Hepatocyte (in vitro differentiated cells): ENCODE data around the gene CFAP92. TPM values are rescaled to one million over a fixed set of nuclear protein-coding genes. Genes with fewer than 3 reads are reported as not detected.
"Not testable (repeated sequence)": the region's sequence is repeated elsewhere in the genome, so short reads cannot be mapped to it uniquely, and the experiment has no call there.

Experiments
- DNase-seq: peaks from one replicate; pipeline ENCODE4 v3.0.0-alpha.2; 2016; ENCODE audit warnings: low spot score
- H2AFZ ChIP-seq: fragments of 200-600 bp; sonication (generic); 2 replicates; pipeline ENCODE4 v1.6.0; 2016; ENCODE audit warnings: antibody characterized with exemption, mild to moderate bottlenecking
- H3K27ac ChIP-seq: fragments of 200-600 bp; sonication (generic); 2 replicates; pipeline ENCODE4 v1.5.1; 2016; ENCODE audit warnings: mild to moderate bottlenecking
- H3K27me3 ChIP-seq: fragments of 200-600 bp; sonication (generic); 2 replicates; pipeline ENCODE4 v1.6.1; 2016
- H3K36me3 ChIP-seq: fragments of 200-600 bp; sonication (generic); replicated peaks from 2 replicates; pipeline ENCODE4 v1.5.1; 2016; ENCODE audit warnings: low read depth; ENCODE audit not compliant: insufficient read depth
- H3K4me1 ChIP-seq: fragments of 200-600 bp; sonication (generic); 2 replicates; pipeline ENCODE4 v1.5.1; 2016; ENCODE audit warnings: mild to moderate bottlenecking, moderate library complexity; ENCODE audit not compliant: insufficient read depth
- H3K4me2 ChIP-seq: fragments of 200-600 bp; sonication (generic); 2 replicates; pipeline ENCODE4 v1.6.0; 2016
- H3K4me3 ChIP-seq: fragments of 200-600 bp; sonication (generic); 2 replicates; pipeline ENCODE4 v1.5.1; 2016; ENCODE audit warnings: mild to moderate bottlenecking
- H3K79me2 ChIP-seq: fragments of 200-600 bp; sonication (generic); 2 replicates; pipeline ENCODE4 v1.6.0; 2017; ENCODE audit warnings: mild to moderate bottlenecking
- H3K9me2 ChIP-seq: fragments of 200-600 bp; sonication (generic); replicated peaks from 2 replicates; pipeline ENCODE4 v1.6.0; 2017; ENCODE audit warnings: mild to moderate bottlenecking; ENCODE audit not compliant: insufficient read depth
- H3K9me3 ChIP-seq: fragments of 200-600 bp; sonication (generic); 2 replicates; pipeline ENCODE4 v1.5.1; 2016; ENCODE audit warnings: low read depth, mild to moderate bottlenecking
- H4K20me1 ChIP-seq: fragments of 200-600 bp; sonication (generic); 2 replicates; pipeline ENCODE4 v1.6.0; 2016; ENCODE audit warnings: mild to moderate bottlenecking; ENCODE audit not compliant: insufficient read depth, poor library complexity, severe bottlenecking
- EZH2 ChIP-seq: fragments of 200-600 bp; sonication (generic); IDR thresholded peaks from 2 replicates; pipeline ENCODE4 v1.6.1; 2016; ENCODE audit warnings: antibody characterized with exemption, mild to moderate bottlenecking, borderline replicate concordance
- EZH2phosphoT487 ChIP-seq: fragments of 200-600 bp; sonication (generic); IDR thresholded peaks from one replicate; pipeline ENCODE4 v1.6.1; 2018; ENCODE audit warnings: antibody characterized with exemption, mild to moderate bottlenecking, low read depth, moderate library complexity; ENCODE audit not compliant: unreplicated experiment, severe bottlenecking
- WGBS: methylation state at CpG from one replicate; pipeline ENCODE4 v1.1.6; 2016; ENCODE audit warnings: low lambda C conversion rate; ENCODE audit errors: missing lambda C conversion rate; 5-methylcytosine and 5-hydroxymethylcytosine counted together
- polyA plus RNA-seq: library from polyadenylated mRNA; unstranded; fragments of >200 nt; fragmentation: Nextera tagmentation; extraction: Ambion mirVana; gene quantifications from 2 replicates; pipeline ENCODE4 v1.2.1, GENCODE V29; 2016
- total RNA-seq: library from RNA; depleted of rRNA; stranded (reverse); fragments of >200 nt; gene quantifications from 2 replicates; pipeline ENCODE4 v1.2.3, GENCODE V29; 2014
- TF ChIP-seq, protein P1 (sequence below): fragments of 200-600 bp; sonication (generic); IDR thresholded peaks from 2 replicates; pipeline ENCODE4 v1.5.1; 2016; ENCODE audit warnings: antibody characterized with exemption, mild to moderate bottlenecking; ENCODE audit not compliant: poor library complexity

The CFAP92 gene
- total and polyA plus RNA-seq, 2 experiments from 2014 or later = 0.17 to 0.35 TPM

DNA sequence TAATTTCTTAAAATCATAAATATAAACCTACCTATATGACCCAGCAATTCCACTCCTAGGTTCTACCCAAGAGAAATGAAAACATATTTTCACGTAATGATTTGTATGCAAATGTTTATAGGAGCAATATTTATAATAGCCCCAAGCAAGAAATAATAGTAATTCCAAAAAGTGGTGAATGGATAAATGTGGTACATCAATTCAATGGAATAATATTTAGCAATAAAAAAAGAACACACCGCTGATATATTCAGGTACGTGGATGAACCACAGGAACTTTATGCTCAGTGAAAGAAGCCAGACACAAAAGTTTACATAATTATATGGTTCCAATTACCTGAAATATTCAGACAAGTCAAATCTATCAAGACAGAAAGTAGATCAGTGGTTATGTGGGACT is 64.5 kb downstream of the CFAP92 start:
- Histone ChIP-seq H3K36me3 (no peaks in the 10 kb centered on the region), H3K4me1 (no peaks in the 10 kb centered on the region), H3K9me2 (no peaks in the 10 kb centered on the region), H3K79me2 (no peaks in the 10 kb centered on the region), H3K27ac (no peak overlapping the region), H3K4me2 (no peak overlapping the region), H4K20me1 (no peaks in the 10 kb centered on the region), H3K27me3 (no peaks in the 10 kb centered on the region), H3K4me3 (no peak overlapping the region), H3K9me3 (peaks cover 16% of the 10 kb centered on the region), H2AFZ (no peak overlapping the region)
- 93% methylated on average over 3 of the region's 3 CpGs for WGBS
- DNase-seq = no peak
- TF ChIP-seq EZH2phosphoT487 = no peak
- TF ChIP-seq EZH2 = no peak
- TF ChIP-seq, protein P1, sequence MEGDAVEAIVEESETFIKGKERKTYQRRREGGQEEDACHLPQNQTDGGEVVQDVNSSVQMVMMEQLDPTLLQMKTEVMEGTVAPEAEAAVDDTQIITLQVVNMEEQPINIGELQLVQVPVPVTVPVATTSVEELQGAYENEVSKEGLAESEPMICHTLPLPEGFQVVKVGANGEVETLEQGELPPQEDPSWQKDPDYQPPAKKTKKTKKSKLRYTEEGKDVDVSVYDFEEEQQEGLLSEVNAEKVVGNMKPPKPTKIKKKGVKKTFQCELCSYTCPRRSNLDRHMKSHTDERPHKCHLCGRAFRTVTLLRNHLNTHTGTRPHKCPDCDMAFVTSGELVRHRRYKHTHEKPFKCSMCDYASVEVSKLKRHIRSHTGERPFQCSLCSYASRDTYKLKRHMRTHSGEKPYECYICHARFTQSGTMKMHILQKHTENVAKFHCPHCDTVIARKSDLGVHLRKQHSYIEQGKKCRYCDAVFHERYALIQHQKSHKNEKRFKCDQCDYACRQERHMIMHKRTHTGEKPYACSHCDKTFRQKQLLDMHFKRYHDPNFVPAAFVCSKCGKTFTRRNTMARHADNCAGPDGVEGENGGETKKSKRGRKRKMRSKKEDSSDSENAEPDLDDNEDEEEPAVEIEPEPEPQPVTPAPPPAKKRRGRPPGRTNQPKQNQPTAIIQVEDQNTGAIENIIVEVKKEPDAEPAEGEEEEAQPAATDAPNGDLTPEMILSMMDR = no peak

DNA sequence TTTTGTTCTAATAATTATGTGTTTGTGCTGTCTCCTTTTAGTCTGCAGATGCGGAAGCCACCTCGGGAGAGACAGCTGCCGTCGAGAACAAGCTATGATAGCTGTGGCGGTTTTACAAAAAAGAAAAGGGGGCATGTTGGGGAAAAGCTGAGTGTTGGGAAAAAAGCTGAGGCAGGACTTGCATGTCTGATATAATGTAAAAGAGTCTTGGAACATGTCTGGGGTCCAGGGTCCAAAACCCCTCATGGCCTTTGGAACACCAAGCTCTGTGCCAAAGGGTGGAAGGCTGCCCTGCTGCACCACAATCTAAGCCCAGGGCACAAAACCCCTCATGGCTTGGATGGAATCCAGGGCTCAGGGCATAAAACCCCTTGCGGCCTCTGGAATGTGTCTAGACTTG is 69.9 kb downstream of the CFAP92 start:
- H3K9me3 ChIP-seq = peaks cover 16% of the 10 kb centered on the region
- H3K79me2 ChIP-seq, H3K27ac ChIP-seq, H3K9me2 ChIP-seq, H3K4me2 ChIP-seq, H2AFZ ChIP-seq, H3K4me3 ChIP-seq, H3K36me3 ChIP-seq, H3K27me3 ChIP-seq, H4K20me1 ChIP-seq, DNase-seq, H3K4me1 ChIP-seq: not testable (repeated sequence)
- 98% methylated on average over 6 of the region's 6 CpGs for WGBS

DNA sequence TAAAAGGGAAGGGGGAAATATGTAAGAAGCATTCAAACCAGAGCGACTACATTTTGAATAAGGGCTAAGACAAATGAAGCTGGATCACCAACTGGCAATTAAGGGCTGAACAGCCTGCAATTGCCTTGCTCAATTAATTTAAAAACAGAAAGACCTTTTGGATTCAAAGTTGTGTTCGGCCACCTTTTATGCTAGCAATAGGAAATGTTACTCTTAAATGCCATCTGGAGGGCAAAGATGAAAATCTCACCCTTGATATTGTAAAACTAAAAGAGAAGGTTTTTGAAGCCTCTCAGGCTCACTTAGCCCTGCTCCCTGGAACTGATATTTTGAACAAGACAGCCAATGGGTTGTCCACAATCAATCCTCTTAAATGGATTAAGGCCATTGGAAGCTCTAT is 70.3 kb downstream of the CFAP92 start:
- no peak overlapping the region for H3K27ac ChIP-seq

DNA sequence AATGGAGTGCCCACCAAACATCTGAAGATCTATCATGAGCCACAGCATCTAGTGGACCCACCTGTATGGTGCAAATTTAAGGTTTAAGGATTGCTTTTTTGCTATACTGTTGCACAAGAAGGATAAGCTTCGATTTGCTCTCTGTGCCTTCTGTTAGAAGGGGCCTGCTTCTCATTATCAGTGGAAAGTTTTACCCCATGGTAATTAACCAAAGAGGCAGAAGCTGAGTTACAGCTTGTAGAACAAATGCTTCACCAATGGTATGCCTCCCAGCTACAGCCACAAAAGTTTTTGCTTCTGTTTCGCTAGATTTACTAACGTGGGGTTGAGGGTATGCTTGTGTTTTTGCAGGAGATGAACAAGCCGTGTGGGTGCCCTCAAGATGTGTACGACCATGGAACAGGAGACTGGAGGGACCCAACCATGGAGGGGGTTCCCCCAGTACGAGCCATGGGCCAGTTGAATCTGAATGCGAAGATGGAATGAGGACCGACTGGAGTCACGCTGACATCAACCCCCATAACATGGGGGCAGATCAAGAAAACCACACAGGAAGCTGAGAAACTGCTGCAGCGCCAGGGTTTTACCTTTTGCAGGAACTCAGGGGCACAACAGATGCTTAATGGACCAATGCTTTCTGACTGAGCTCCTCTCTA is 70.9 kb downstream of the CFAP92 start:
- 94% methylated on average over 10 of the region's 10 CpGs for WGBS
- Histone ChIP-seq H3K4me3 (no peak overlapping the region), H4K20me1 (no peaks in the 10 kb centered on the region), H3K27ac (no peak overlapping the region), H3K36me3 (no peaks in the 10 kb centered on the region), H3K27me3 (no peaks in the 10 kb centered on the region), H2AFZ (no peak overlapping the region), H3K9me2 (no peaks in the 10 kb centered on the region), H3K79me2 (no peaks in the 10 kb centered on the region), H3K4me2 (no peak overlapping the region), H3K9me3 (peaks cover 16% of the 10 kb centered on the region), H3K4me1 (no peaks in the 10 kb centered on the region)
- TF ChIP-seq, protein P1 = no peak
- TF ChIP-seq EZH2phosphoT487 (no peak), EZH2 (no peak)
- DNase-seq = no peak

More for the DNA sequence above, 70.3 kb downstream of the CFAP92 start:
- Histone ChIP-seq H3K4me3 (no peak overlapping the region), H2AFZ (no peak overlapping the region), H3K4me1 (no peaks in the 10 kb centered on the region), H3K27me3 (no peaks in the 10 kb centered on the region), H3K9me2 (no peaks in the 10 kb centered on the region), H3K36me3 (no peaks in the 10 kb centered on the region), H4K20me1 (no peaks in the 10 kb centered on the region), H3K4me2 (no peak overlapping the region), H3K79me2 (no peaks in the 10 kb centered on the region), H3K9me3 (peaks cover 16% of the 10 kb centered on the region)
- 96% methylated on average over 2 of the region's 2 CpGs for WGBS
- no peak for TF ChIP-seq EZH2phosphoT487
- TF ChIP-seq EZH2 = no peak
- TF ChIP-seq, protein P1 = no peak
- DNase-seq = no peak
